B cell (primary cell): ENCODE data around the gene HPS3. TPM values are rescaled to one million over a fixed set of nuclear protein-coding genes. Genes with fewer than 3 reads are reported as not detected.

ENCODE experiments used
- ATAC-seq: fragments of 200-7000 bp; cut with Tn5 transposase; one replicate; pipeline ENCODE4 v1.10.0; 2021; ENCODE audit warnings: low read depth, mild to moderate bottlenecking, moderate number of reproducible peaks, moderate library complexity
- CTCF ChIA-PET: fragments of 350-600 bp; sonication (Branson Sonifier 250); formaldehyde crosslinking; loops from one replicate; lab custom pipeline; 2021; ENCODE audit warnings: antibody characterized with exemption, inconsistent platforms; lab: Charles Lee
- POLR2A ChIA-PET: fragments of 350-600 bp; sonication (Branson Sonifier 250); formaldehyde crosslinking; loops from one replicate; lab custom pipeline; 2021; ENCODE audit warnings: antibody characterized with exemption; lab: Charles Lee
- DNase-seq: peaks from one replicate; pipeline ENCODE4 v3.0.0; 2013
- H2AFZ ChIP-seq: 2 replicates; pipeline ENCODE4 v1.6.1; 2012; ENCODE audit warnings: mild to moderate bottlenecking, low read depth, low read length; ENCODE audit not compliant: insufficient read depth, poor library complexity, severe bottlenecking
- H3K27ac ChIP-seq, 2 donors: 1 replicate in 1 of 2; 2 replicates in 1 of 2; pipeline ENCODE4 v1.5.1; 2012 to 2013; ENCODE audit warnings: low read length in 2 of 2, mild to moderate bottlenecking in 2 of 2, moderate library complexity in 1 of 2
- H3K27me3 ChIP-seq, 4 experiments: fragments of 200-600 bp in 1 of 4; sonication (generic) in 1 of 4; replicated peaks in 1 of 4; 1 replicate in 2 of 4; 2 replicates in 2 of 4; pipeline versions ENCODE4 v1.6.1 to v1.7.0; 2013 to 2016; ENCODE audit warnings: low read length in 3 of 4, mild to moderate bottlenecking in 2 of 4, mixed read lengths in 1 of 4, moderate library complexity in 1 of 4; ENCODE audit not compliant: insufficient read depth in 4 of 4, control insufficient read depth in 3 of 4; ENCODE audit errors: control extremely low read depth in 1 of 4
- H3K36me3 ChIP-seq, 2 experiments: replicated peaks in 1 of 2; 1 replicate in 1 of 2; 2 replicates in 1 of 2; pipeline versions ENCODE4 v1.6.1 to v1.7.1; 2013; ENCODE audit warnings: low read length in 1 of 2; ENCODE audit not compliant: insufficient read depth in 2 of 2, control insufficient read depth in 1 of 2; ENCODE audit errors: control extremely low read depth in 1 of 2, extremely low read depth in 1 of 2
- H3K4me1 ChIP-seq, 2 donors: fragments of 200-600 bp in 1 of 2; sonication (generic) in 1 of 2; 1 replicate in 1 of 2; 2 replicates in 1 of 2; pipeline versions ENCODE4 v1.5.1 to v1.6.1; 2013 to 2017; ENCODE audit warnings: low read length in 2 of 2; ENCODE audit not compliant: control insufficient read depth in 2 of 2, insufficient read depth in 2 of 2
- H3K4me2 ChIP-seq: replicated peaks from 2 replicates; pipeline ENCODE3; 2012; ENCODE audit warnings: mild to moderate bottlenecking, low read depth, low read length; ENCODE audit not compliant: poor library complexity, severe bottlenecking
- H3K4me3 ChIP-seq, 5 experiments: fragments of 200-600 bp in 1 of 5; sonication (generic) in 1 of 5; 1 replicate in 3 of 5; 2 replicates in 2 of 5; pipeline versions ENCODE4 v1.5.1 to v1.7.0; 2011 to 2016; ENCODE audit warnings: low read length in 4 of 5, mild to moderate bottlenecking in 4 of 5, low read depth in 2 of 5, control low read depth in 1 of 5, moderate library complexity in 1 of 5; ENCODE audit not compliant: insufficient read depth in 1 of 5; ENCODE audit errors: control extremely low read depth in 1 of 5, extremely low read depth in 1 of 5
- H3K79me2 ChIP-seq: fragments of 200-600 bp; sonication (generic); one replicate; pipeline ENCODE4 v1.6.0; 2016; ENCODE audit warnings: low read length; ENCODE audit not compliant: control insufficient read depth, insufficient read depth
- H3K9ac ChIP-seq: fragments of 200-600 bp; sonication (generic); 2 replicates; pipeline ENCODE4 v1.6.1; 2017; ENCODE audit warnings: mild to moderate bottlenecking, low read length, moderate library complexity
- H3K9me3 ChIP-seq, 3 donors: one replicate each; pipeline versions ENCODE4 v1.6.1 to v1.7.1; 2013; ENCODE audit warnings: low read length in 2 of 3; ENCODE audit not compliant: control insufficient read depth in 2 of 3, insufficient read depth in 1 of 3; ENCODE audit errors: control extremely low read depth in 1 of 3
- H4K20me1 ChIP-seq: 2 replicates; pipeline ENCODE4 v1.6.0; 2012; ENCODE audit warnings: mild to moderate bottlenecking, low read length; ENCODE audit not compliant: insufficient read depth, control insufficient read depth, poor library complexity, severe bottlenecking
- H3K27ac Mint-ChIP-seq: one replicate; pipeline ENCODE4 v1.8.0; 2021; ENCODE audit warnings: mixed read lengths
- H3K27me3 Mint-ChIP-seq: one replicate; pipeline ENCODE4 v1.8.0; 2021; ENCODE audit warnings: mixed read lengths
- H3K4me1 Mint-ChIP-seq: one replicate; pipeline ENCODE4 v1.8.0; 2021; ENCODE audit warnings: mixed read lengths
- H3K4me3 Mint-ChIP-seq: one replicate; pipeline ENCODE4 v1.8.0; 2021; ENCODE audit warnings: mixed read lengths
- H3K9me3 Mint-ChIP-seq: one replicate; pipeline ENCODE4 v1.8.0; 2022; ENCODE audit warnings: mixed read lengths; ENCODE audit not compliant: insufficient read depth
- EZH2 ChIP-seq: IDR thresholded peaks from 2 replicates; pipeline ENCODE4 v1.6.1; 2012; ENCODE audit warnings: borderline replicate concordance, low read depth, mild to moderate bottlenecking, moderate library complexity, low read length; ENCODE audit not compliant: insufficient read depth, poor library complexity, severe bottlenecking
- WGBS: methylation state at CpG from one replicate; pipeline ENCODE4 v1.1.5; 2013; ENCODE audit warnings: missing lambda C conversion rate; ENCODE audit not compliant: insufficient coverage; 5-methylcytosine and 5-hydroxymethylcytosine counted together
- intact Hi-C: fragments of 100-400 bp; cut with micrococcal nuclease; formaldehyde crosslinking; loops from one replicate; pipeline ENCODE4 v1.10.0; 2022
- polyA plus RNA-seq: library from polyadenylated mRNA; depleted of rRNA; stranded (reverse); fragments of >200 nt; gene quantifications from 2 replicates; pipeline ENCODE4 v1.2.3, GENCODE V29; 2012
- total RNA-seq, 2 donors: library from RNA; stranded (reverse); fragments of 120-200 nt in 1 of 2; gene quantifications; 1 replicate in 1 of 2; 2 replicates in 1 of 2; pipeline versions ENCODE4 v1.2.3 to v1.2.4, GENCODE V29; 2013 to 2022
- TF ChIP-seq, protein P1 (sequence below): fragments of 200-600 bp; IDR thresholded peaks from one replicate; pipeline ENCODE4 v1.8.0; 2022; ENCODE audit warnings: antibody characterized with exemption, mild to moderate bottlenecking

Gene HPS3
- total and polyA plus RNA-seq, 2 donors (not counting 1 experiment from before 2014, with no cell fraction given): 28.9 to 48.1 TPM

DNA sequence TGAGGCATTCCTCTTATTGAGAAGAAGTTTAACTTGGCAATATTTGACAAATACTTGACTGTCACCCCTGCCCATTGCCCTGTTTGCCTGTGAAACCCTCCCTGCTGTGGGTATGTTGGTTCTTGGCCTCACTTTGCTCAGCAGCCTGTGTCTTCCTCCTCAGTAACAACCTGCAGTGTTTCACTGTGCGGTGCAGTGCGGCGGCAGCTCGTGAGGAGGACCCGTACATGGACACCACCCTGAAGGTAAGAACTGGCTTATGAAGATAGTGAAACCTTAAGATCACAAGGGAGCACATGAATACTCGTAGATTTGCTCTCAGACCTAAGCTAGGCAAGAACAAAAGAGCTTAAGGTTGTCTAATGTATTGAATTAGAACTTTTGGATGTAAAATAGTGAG, 21.0 kb downstream of the HPS3 start:
- H3K27ac ChIP-seq: peak overlapping the region; percentile 33 to 84
- TF ChIP-seq, protein P1, sequence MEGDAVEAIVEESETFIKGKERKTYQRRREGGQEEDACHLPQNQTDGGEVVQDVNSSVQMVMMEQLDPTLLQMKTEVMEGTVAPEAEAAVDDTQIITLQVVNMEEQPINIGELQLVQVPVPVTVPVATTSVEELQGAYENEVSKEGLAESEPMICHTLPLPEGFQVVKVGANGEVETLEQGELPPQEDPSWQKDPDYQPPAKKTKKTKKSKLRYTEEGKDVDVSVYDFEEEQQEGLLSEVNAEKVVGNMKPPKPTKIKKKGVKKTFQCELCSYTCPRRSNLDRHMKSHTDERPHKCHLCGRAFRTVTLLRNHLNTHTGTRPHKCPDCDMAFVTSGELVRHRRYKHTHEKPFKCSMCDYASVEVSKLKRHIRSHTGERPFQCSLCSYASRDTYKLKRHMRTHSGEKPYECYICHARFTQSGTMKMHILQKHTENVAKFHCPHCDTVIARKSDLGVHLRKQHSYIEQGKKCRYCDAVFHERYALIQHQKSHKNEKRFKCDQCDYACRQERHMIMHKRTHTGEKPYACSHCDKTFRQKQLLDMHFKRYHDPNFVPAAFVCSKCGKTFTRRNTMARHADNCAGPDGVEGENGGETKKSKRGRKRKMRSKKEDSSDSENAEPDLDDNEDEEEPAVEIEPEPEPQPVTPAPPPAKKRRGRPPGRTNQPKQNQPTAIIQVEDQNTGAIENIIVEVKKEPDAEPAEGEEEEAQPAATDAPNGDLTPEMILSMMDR: no peak
- no peak for TF ChIP-seq EZH2
- 100% methylated on average over 3 of the region's 6 CpGs for WGBS
- intact Hi-C loops: no loop called here
- DNase-seq (no peak), ATAC-seq (no peak)
- Mint-ChIP-seq H3K27me3 (no peaks in the 10 kb centered on the region), H3K4me1 (peaks cover 36% of the 10 kb centered on the region), H3K9me3 (no peaks in the 10 kb centered on the region), H3K27ac (peak overlapping the region; percentile 84), H3K4me3 (no peak overlapping the region)
- no peak overlapping the region for H3K9ac ChIP-seq
- H3K4me3 ChIP-seq: no peak overlapping the region
- ChIA-PET CTCF (interaction anchor here (4.0 kb wide), 1 partner anchor 30 kb away, joined by 15 read pairs; no protein-coding TSS in a partner anchor), POLR2A (no interaction called here)
- H3K36me3 ChIP-seq: peaks cover 1 to 54% of the 10 kb centered on the region in 2 experiments
- no peaks in the 10 kb centered on the region for H3K9me3 ChIP-seq
- H3K4me1 ChIP-seq: peaks cover 36 to 44% of the 10 kb centered on the region in 2 donors
- no peak overlapping the region for H2AFZ ChIP-seq
- peaks cover 32% of the 10 kb centered on the region for H3K79me2 ChIP-seq
- H3K4me2 ChIP-seq: no peak overlapping the region
- peaks cover 4% of the 10 kb centered on the region for H4K20me1 ChIP-seq
- H3K27me3 ChIP-seq: no peaks in the 10 kb centered on the region

DNA sequence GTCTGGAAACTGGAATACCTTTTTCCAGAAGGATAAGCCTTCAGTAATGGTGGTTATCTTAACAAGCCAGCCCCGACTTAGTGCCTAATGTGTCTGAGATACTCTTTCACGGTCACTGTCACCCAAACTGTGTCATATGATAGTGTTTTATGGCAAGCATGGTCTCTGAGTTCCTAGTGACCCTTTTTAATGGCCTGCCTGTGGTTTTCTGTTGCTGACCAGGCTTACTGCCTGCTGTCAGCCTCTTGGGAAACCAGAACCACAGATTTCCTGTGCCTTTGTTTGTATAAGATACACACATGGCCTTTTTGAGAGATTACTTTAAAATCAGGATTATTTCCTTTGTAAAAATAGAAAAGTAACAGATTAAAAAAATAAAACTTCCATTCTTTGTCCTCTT, 22.4 kb downstream of the HPS3 start:
- no peak for ATAC-seq
- H3K36me3 ChIP-seq: peaks cover 1 to 66% of the 10 kb centered on the region in 2 experiments
- POLR2A ChIA-PET: no interaction called here

More for the DNA sequence above, 22.4 kb downstream of the HPS3 start:
- TF ChIP-seq, protein P1: no peak
- TF ChIP-seq EZH2: no peak
- Histone ChIP-seq H3K9ac (no peak overlapping the region), H3K27me3 (no peaks in the 10 kb centered on the region), H3K27ac (peak overlapping the region in 1 of 2 donors; percentile 30), H3K9me3 (no peaks in the 10 kb centered on the region), H3K4me3 (no peak overlapping the region), H2AFZ (no peak overlapping the region), H3K4me1 (peaks cover 25 to 30% of the 10 kb centered on the region in 2 donors), H4K20me1 (peaks cover 6% of the 10 kb centered on the region), H3K4me2 (peak overlapping the region; percentile 23), H3K79me2 (peaks cover 32% of the 10 kb centered on the region)
- H3K27me3 Mint-ChIP-seq: no peaks in the 10 kb centered on the region
- no peak overlapping the region for H3K4me3 Mint-ChIP-seq
- H3K27ac Mint-ChIP-seq: peak overlapping the region; percentile 61
- H3K4me1 Mint-ChIP-seq: peaks cover 34% of the 10 kb centered on the region
- H3K9me3 Mint-ChIP-seq: no peaks in the 10 kb centered on the region
- CTCF ChIA-PET: interaction anchor here (0.7 to 4.0 kb wide), 2 partner anchors 32 to 198 kb away, joined by 4 to 15 read pairs; no protein-coding TSS in a partner anchor
- intact Hi-C loops: no loop called here
- DNase-seq: no peak
- WGBS: 31% methylated on average over 2 of the region's 2 CpGs
